H1 (cell line): ENCODE measurements around the gene PIGV. TPM values are rescaled to one million over a fixed set of nuclear protein-coding genes. Genes with fewer than 3 reads are reported as not detected.

ENCODE experiments used
- HDAC6 ChIP-seq: IDR thresholded peaks from one replicate; pipeline ENCODE4 v1.7.1; 2012; ENCODE audit warnings: low read depth, mild to moderate bottlenecking, inconsistent platforms, low read length, moderate library complexity
- MAX ChIP-seq: IDR thresholded peaks from 2 replicates; pipeline ENCODE4 v1.6.1; 2012; ENCODE audit warnings: inconsistent platforms
- polyA plus RNA-seq, 7 experiments: library from polyadenylated mRNA; depleted of rRNA in 3 of 7; stranded (reverse) in 5 of 7; unstranded in 2 of 7; fragments of >200 nt in 5 of 7; fragments of 200-250 nt in 2 of 7; gene quantifications; 1 replicate in 5 of 7; 2 replicates in 1 of 7; 4 replicates in 1 of 7; pipeline versions ENCODE4 v1.2.1 to v1.2.3, GENCODE V29; 2011 to 2013; ENCODE audit warnings: missing spikeins in 2 of 7, mixed read lengths in 2 of 7
- total RNA-seq: library from RNA; stranded (reverse); fragmentation: NEBNext Ultra II Directional; extraction: Animal tissue kit (Norgen Biotek cat#: 25700); gene quantifications from 2 replicates; pipeline ENCODE4 v1.2.1, GENCODE V29; 2021

The PIGV gene
- total and polyA plus RNA-seq, 2 of the 8 experiments (the other 6 are each of a cell fraction or from before 2014, with no cell fraction given), result 8.5 to 20.9 TPM

- TF ChIP-seq MAX, result no peak
- TF ChIP-seq HDAC6, result no peak
Measured at GRCh38 chr1:26768755-26769154, 19.0 kb upstream of the PIGV start (continued).
